ENCODE results near the gene DTNB.

The DTNB gene

DNA sequence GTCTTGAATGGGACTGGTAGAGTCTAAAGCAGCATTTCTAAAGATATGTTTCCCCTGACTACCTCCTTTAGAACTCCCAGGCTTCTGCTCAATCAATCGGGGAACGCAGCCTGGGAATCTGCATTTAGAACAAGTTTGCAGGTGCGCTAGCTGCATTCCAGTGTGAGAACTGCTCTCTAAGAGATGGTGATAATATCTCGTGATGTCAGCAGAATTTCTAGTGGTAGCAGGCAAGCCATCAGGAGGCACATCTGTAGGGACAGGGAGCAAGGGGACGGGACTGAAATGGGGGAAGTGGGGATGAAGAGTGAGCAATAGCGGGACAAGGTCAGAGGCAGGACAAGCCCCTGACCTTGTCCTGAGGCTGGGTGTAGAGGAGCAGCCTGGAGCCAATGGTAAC is 211.4 kb downstream of the DTNB start:
- TF ChIP-seq EGR1 (IDR thresholded peaks at IDR 0.05) = no peak
- no peak for TF ChIP-seq FOXM1 (IDR thresholded peaks at IDR 0.05; ENCODE audit: borderline replicate concordance, low read depth)
- TF ChIP-seq NFIC (IDR thresholded peaks at IDR 0.05) = no peak
- TF ChIP-seq, protein P1, sequence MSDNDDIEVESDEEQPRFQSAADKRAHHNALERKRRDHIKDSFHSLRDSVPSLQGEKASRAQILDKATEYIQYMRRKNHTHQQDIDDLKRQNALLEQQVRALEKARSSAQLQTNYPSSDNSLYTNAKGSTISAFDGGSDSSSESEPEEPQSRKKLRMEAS (IDR thresholded peaks at IDR 0.05) = no peak
- no peak for TF ChIP-seq TCF12 (IDR thresholded peaks at IDR 0.05; ENCODE audit: low read depth)
- no peak for TF ChIP-seq RAD21 (IDR thresholded peaks at IDR 0.05; ENCODE audit: low read depth)
- no peak for TF ChIP-seq CREB1 (IDR thresholded peaks at IDR 0.05; ENCODE audit: low read depth)
- no peak for TF ChIP-seq CEBPB (IDR thresholded peaks at IDR 0.05)
- TF ChIP-seq ZBTB7A (IDR thresholded peaks at IDR 0.05; ENCODE audit: low read depth) = no peak
- TF ChIP-seq EP300 (IDR thresholded peaks at IDR 0.05; ENCODE audit: borderline replicate concordance) = no peak

DNA sequence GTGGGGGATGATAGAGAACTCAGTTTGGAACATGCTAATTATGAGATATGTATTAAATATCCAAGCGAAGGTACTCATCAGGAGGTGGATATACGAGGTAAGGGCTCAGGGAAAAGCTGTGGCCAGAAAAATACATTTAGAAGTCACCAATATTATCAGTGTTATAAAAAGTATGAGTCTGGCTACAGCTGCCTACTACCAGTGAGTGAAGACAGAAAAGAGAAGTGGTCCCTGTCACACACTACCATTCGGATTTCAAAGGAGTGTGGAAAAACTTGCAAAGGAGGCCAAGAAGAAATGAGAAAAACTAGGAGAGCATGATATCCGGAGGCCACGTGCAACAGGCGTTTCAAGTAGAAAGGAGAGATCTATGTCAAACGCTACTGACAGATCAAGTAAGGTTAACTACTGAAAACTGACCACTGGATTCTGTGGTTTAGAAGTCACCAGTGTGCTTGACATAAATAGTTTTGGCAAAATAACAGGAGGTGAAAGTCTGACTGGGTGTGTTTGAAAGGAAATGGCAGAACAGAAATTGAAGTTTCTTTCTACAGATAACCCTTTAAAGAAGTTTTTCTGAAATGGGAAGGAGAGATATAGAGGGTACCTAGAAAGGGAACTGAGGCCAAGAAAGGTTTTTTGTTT is 213.0 kb downstream of the DTNB start:
- TF ChIP-seq, protein P2, sequence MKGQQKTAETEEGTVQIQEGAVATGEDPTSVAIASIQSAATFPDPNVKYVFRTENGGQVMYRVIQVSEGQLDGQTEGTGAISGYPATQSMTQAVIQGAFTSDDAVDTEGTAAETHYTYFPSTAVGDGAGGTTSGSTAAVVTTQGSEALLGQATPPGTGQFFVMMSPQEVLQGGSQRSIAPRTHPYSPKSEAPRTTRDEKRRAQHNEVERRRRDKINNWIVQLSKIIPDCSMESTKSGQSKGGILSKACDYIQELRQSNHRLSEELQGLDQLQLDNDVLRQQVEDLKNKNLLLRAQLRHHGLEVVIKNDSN (IDR thresholded peaks at IDR 0.05) = no peak
- TF ChIP-seq TEAD4 (IDR thresholded peaks at IDR 0.05) (no peak), RAD21 (IDR thresholded peaks at IDR 0.05; ENCODE audit: low read depth) (no peak), EGR1 (IDR thresholded peaks at IDR 0.05) (no peak), TAF1 (IDR thresholded peaks at IDR 0.05; ENCODE audit: low read depth) (no peak)
- TF ChIP-seq, protein P1 (IDR thresholded peaks at IDR 0.05) = no peak

DNA sequence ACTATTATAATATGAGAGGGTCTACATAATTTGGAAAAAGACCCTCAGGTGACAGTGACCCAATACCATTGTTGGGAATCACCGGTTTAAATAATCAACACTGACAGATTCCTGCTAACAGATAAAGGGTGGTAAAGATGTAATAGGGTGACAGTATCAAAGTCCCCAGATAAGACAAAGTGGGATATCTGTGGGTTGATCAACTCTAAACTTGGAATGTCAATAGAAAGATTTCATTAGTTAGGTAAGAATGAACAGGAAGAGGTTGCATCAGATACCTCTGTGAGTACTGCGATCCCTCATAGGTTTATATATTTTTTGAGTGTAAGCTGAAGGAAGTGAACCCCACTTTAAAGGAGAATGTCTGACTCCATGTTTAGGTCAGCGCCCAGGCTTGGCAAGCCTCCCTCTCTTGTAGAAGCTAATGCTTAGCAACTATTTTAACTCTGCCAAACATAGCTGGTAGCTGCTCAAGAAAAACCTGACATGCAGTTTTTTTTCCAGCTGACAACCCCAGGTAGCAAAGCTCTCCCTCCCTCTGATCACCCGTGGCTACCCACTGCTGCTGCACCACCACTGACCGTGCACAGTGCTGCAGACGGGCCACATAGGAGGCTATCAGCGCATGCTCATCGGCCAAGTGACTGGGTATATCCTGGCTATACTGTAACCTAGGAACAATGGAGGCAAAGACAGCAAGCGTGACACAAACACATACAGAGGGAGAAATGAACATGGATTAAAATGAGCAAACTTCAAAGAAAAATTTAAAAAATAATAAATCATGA is 218.4 kb downstream of the DTNB start:
- TF ChIP-seq TEAD4 (IDR thresholded peaks at IDR 0.05) = no peak
- no peak for TF ChIP-seq NFIC (IDR thresholded peaks at IDR 0.05)
- TF ChIP-seq EGR1 (IDR thresholded peaks at IDR 0.05) = no peak
- TF ChIP-seq FOXM1 (IDR thresholded peaks at IDR 0.05; ENCODE audit: borderline replicate concordance, low read depth) = no peak
- TF ChIP-seq EP300 (IDR thresholded peaks at IDR 0.05; ENCODE audit: borderline replicate concordance) = no peak
- TF ChIP-seq CREB1 (IDR thresholded peaks at IDR 0.05; ENCODE audit: low read depth) = no peak
- TF ChIP-seq, protein P1 (IDR thresholded peaks at IDR 0.05) = no peak
- no peak for TF ChIP-seq CEBPB (IDR thresholded peaks at IDR 0.05)
- TF ChIP-seq, protein P2 (IDR thresholded peaks at IDR 0.05) = no peak
- no peak for TF ChIP-seq TAF1 (IDR thresholded peaks at IDR 0.05; ENCODE audit: low read depth)
- TF ChIP-seq ZBTB7A (IDR thresholded peaks at IDR 0.05; ENCODE audit: low read depth) = no peak

DNA sequence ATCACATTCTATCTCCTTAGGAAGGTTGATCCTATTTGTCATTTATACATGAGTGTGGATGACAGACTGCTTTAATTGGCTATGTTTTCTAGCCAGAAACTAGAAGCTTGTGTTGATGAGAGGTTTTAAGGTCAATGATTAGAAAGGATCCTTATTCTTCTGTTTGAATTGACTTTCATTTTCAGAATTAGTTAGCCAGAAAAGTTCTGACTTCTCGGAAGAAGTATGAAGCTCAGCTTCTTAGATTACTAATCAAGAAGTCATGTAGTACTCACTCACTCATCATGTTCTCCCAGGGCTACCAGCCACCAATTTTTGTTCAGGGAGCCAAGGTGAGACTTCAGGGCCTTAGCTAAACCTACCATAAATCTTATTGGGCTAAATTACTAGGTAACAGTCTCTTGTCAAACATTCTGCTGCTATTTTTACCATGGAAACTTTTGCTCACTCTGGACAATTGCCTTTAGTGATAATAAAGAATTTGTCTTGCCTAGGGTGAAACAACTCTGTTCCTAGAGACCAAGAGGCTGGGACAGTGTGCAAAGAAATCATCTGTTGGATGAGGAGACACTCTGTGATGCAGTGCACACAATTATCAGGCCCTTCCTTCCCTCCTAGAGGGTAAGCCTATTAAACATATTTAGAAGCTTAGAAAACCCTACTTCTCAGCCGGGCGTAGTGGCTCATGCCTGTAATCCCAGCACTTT is 220.0 kb downstream of the DTNB start:
- no peak for TF ChIP-seq FOXM1 (IDR thresholded peaks at IDR 0.05; ENCODE audit: borderline replicate concordance, low read depth)
- no peak for TF ChIP-seq NFIC (IDR thresholded peaks at IDR 0.05)
- TF ChIP-seq TAF1 (IDR thresholded peaks at IDR 0.05; ENCODE audit: low read depth) = no peak
- TF ChIP-seq EGR1 (IDR thresholded peaks at IDR 0.05) = no peak
- TF ChIP-seq, protein P2 (IDR thresholded peaks at IDR 0.05) = no peak
- TF ChIP-seq ZBTB7A (IDR thresholded peaks at IDR 0.05; ENCODE audit: low read depth) = no peak
- TF ChIP-seq EP300 (IDR thresholded peaks at IDR 0.05; ENCODE audit: borderline replicate concordance) = no peak

DNA sequence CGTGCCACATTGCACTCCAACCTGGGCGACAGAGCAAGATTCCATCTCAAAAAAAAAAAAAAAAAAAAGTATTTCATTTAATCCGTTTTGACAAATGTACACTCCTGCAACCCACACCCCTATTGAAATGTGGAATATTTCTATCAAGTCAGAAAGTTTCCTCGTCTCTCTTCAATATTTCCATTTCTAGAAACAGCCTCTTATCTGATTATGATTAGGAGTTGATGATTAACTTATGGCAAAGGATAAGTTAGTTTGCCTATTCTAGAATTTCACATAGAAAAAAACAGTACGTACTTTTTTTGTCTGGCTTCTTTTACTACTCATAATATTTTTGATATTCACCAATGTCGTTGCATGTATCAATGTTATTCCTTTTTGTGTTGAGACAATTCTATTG is 224.6 kb downstream of the DTNB start:
- no peak for TF ChIP-seq TEAD4 (IDR thresholded peaks at IDR 0.05)
- TF ChIP-seq, protein P3, sequence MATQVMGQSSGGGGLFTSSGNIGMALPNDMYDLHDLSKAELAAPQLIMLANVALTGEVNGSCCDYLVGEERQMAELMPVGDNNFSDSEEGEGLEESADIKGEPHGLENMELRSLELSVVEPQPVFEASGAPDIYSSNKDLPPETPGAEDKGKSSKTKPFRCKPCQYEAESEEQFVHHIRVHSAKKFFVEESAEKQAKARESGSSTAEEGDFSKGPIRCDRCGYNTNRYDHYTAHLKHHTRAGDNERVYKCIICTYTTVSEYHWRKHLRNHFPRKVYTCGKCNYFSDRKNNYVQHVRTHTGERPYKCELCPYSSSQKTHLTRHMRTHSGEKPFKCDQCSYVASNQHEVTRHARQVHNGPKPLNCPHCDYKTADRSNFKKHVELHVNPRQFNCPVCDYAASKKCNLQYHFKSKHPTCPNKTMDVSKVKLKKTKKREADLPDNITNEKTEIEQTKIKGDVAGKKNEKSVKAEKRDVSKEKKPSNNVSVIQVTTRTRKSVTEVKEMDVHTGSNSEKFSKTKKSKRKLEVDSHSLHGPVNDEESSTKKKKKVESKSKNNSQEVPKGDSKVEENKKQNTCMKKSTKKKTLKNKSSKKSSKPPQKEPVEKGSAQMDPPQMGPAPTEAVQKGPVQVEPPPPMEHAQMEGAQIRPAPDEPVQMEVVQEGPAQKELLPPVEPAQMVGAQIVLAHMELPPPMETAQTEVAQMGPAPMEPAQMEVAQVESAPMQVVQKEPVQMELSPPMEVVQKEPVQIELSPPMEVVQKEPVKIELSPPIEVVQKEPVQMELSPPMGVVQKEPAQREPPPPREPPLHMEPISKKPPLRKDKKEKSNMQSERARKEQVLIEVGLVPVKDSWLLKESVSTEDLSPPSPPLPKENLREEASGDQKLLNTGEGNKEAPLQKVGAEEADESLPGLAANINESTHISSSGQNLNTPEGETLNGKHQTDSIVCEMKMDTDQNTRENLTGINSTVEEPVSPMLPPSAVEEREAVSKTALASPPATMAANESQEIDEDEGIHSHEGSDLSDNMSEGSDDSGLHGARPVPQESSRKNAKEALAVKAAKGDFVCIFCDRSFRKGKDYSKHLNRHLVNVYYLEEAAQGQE (IDR thresholded peaks at IDR 0.05; ENCODE audit: low read depth) = no peak
- TF ChIP-seq, protein P1 (IDR thresholded peaks at IDR 0.05) = no peak
- TF ChIP-seq CEBPB (IDR thresholded peaks at IDR 0.05) = no peak
- TF ChIP-seq RAD21 (IDR thresholded peaks at IDR 0.05; ENCODE audit: low read depth) = no peak
- TF ChIP-seq CREB1 (IDR thresholded peaks at IDR 0.05; ENCODE audit: low read depth) = no peak
- no peak for TF ChIP-seq EP300 (IDR thresholded peaks at IDR 0.05; ENCODE audit: borderline replicate concordance)
- no peak for TF ChIP-seq NFIC (IDR thresholded peaks at IDR 0.05)
- no peak for TF ChIP-seq TCF12 (IDR thresholded peaks at IDR 0.05; ENCODE audit: low read depth)
- no peak for TF ChIP-seq TAF1 (IDR thresholded peaks at IDR 0.05; ENCODE audit: low read depth)
- TF ChIP-seq, protein P2 (IDR thresholded peaks at IDR 0.05) = no peak
- TF ChIP-seq EGR1 (IDR thresholded peaks at IDR 0.05) = no peak
- TF ChIP-seq YY1 (IDR thresholded peaks at IDR 0.05; ENCODE audit: low read depth) = no peak
